Left lung (tissue), 10 donors: ENCODE results near the gene KRT16. TPM values are rescaled to one million over a fixed set of nuclear protein-coding genes. Genes with fewer than 3 reads are reported as not detected.
"Not testable (repeated sequence)": the region's sequence is repeated elsewhere in the genome, so short reads cannot be mapped to it uniquely, and the experiment has no call there.

Source experiments
- ATAC-seq: fragments of 200-7000 bp; cut with Tn5 transposase; one replicate; pipeline ENCODE4 v1.9.1; 2020; ENCODE audit warnings: moderate library complexity
- DNase-seq, 4 donors: peaks; one replicate each; pipeline ENCODE4 v3.0.0-alpha.2; 2013 to 2020
- H3K27ac ChIP-seq, 2 donors: fragments of 200-600 bp; sonication (generic) in 1 of 2; one replicate each; pipeline versions ENCODE4 v1.5.0 to v1.8.0; 2020 to 2021
- H3K27me3 ChIP-seq, 2 donors: fragments of 200-600 bp; sonication (generic) in 1 of 2; one replicate each; pipeline versions ENCODE4 v1.5.0 to v1.8.0; 2020 to 2021
- H3K36me3 ChIP-seq, 2 donors: fragments of 200-600 bp; sonication (generic) in 1 of 2; one replicate each; pipeline versions ENCODE4 v1.5.0 to v1.8.0; 2020 to 2021
- H3K4me1 ChIP-seq, 2 donors: fragments of 200-600 bp; one replicate each; pipeline ENCODE4 v1.8.0; 2021
- H3K4me3 ChIP-seq, 2 donors: fragments of 200-600 bp; sonication (generic) in 1 of 2; one replicate each; pipeline versions ENCODE4 v1.5.0 to v1.8.0; 2020 to 2021; ENCODE audit warnings: mild to moderate bottlenecking in 1 of 2
- H3K9me3 ChIP-seq, 2 donors: fragments of 200-600 bp; sonication (generic) in 1 of 2; one replicate each; pipeline versions ENCODE4 v1.5.0 to v1.8.0; 2020 to 2021
- intact Hi-C, 2 donors: fragments of 100-400 bp; cut with DNase I; formaldehyde crosslinking; loops; one replicate each; pipeline versions ENCODE4 v1.11.2 to v1.14.2; 2022
- polyA plus RNA-seq, 6 donors: library from polyadenylated mRNA; unstranded; fragments of 120-200 nt; gene quantifications; one replicate each; pipeline ENCODE4 v1.2.1, GENCODE V29; 2013; ENCODE audit not compliant: insufficient read length in 6 of 6
- total RNA-seq, 2 donors: library from RNA; stranded (reverse); fragmentation: NEBNext Ultra II Directional; extraction: Animal tissue kit (Norgen Biotek cat#: 25700); gene quantifications; one replicate each; pipeline ENCODE4 v1.2.1, GENCODE V29; 2021
- TF ChIP-seq, protein P1 (sequence below), 2 donors: fragments of 200-600 bp; sonication (generic) in 1 of 2; IDR thresholded peaks; one replicate each; pipeline versions ENCODE4 v1.5.0 to v1.8.0; 2021; ENCODE audit warnings: antibody characterized with exemption in 2 of 2
- donor health status: DM: no; HTN: yes; CAD: no.
- donor health status: DM: no; HTN: no; CAD: no.

Gene KRT16
- total and polyA plus RNA-seq, 8 donors, result 0.65 to 1.0 TPM; not detected in 6

DNA sequence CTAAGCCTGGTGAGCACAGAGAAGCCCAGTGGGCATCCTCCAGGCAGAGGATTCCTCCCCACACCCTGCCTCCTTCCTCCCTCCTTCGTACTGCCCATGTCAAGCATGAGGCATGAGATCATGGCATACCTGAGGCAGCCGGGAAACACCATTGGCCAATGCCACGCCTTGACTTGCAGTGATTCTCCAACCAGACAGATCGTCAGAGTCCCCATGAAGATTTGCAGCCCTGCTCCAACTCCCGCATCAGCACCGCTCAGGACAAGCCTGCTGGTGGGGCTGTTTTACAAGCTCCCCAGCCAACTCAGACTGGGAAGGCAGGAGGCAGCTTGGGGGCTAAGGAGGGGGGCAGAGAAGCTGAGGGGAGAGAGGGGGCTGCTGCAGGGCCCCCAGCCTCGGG lies 2.9 kb upstream of the KRT16 start:
- H3K27me3 ChIP-seq, result peaks cover 0 to 48% of the 10 kb centered on the region in 2 donors
- no peak for ATAC-seq
- peak in 1 of 4 donors; percentile 33 for DNase-seq
- TF ChIP-seq, protein P1, sequence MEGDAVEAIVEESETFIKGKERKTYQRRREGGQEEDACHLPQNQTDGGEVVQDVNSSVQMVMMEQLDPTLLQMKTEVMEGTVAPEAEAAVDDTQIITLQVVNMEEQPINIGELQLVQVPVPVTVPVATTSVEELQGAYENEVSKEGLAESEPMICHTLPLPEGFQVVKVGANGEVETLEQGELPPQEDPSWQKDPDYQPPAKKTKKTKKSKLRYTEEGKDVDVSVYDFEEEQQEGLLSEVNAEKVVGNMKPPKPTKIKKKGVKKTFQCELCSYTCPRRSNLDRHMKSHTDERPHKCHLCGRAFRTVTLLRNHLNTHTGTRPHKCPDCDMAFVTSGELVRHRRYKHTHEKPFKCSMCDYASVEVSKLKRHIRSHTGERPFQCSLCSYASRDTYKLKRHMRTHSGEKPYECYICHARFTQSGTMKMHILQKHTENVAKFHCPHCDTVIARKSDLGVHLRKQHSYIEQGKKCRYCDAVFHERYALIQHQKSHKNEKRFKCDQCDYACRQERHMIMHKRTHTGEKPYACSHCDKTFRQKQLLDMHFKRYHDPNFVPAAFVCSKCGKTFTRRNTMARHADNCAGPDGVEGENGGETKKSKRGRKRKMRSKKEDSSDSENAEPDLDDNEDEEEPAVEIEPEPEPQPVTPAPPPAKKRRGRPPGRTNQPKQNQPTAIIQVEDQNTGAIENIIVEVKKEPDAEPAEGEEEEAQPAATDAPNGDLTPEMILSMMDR (IDR thresholded peaks at IDR 0.05), result no peak
- no peaks in the 10 kb centered on the region for H3K4me1 ChIP-seq
- no peak overlapping the region for H3K27ac ChIP-seq
- H3K9me3 ChIP-seq, result no peaks in the 10 kb centered on the region
- no peaks in the 10 kb centered on the region for H3K36me3 ChIP-seq
- no peak overlapping the region for H3K4me3 ChIP-seq
- intact Hi-C loops, result no loop called here

DNA sequence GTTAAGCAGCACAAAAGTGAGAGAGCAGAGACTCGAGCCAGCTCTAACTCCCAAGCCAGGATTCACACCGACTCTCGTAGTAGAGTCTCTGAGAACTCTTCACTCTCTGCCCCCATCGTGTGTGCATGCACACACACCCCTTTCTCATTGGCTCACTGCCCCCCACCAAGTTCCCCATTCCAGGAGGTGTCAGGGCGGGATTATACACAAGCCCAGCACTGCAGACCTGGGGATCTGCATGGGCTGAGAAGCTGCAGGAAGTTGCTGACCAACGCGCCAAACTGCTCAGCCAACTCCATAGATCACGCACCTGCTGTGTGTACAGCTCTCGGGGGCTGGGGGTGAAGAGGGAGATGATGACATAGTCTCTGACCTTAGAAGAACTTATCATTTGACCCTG lies 2.2 kb upstream of the KRT16 start:
- H3K4me3 ChIP-seq, H3K4me1 ChIP-seq, H3K36me3 ChIP-seq, intact Hi-C loops, H3K9me3 ChIP-seq, ATAC-seq, DNase-seq, H3K27ac ChIP-seq: not testable (repeated sequence)
- H3K27me3 ChIP-seq, result peaks cover 0 to 54% of the 10 kb centered on the region in 2 donors

DNA sequence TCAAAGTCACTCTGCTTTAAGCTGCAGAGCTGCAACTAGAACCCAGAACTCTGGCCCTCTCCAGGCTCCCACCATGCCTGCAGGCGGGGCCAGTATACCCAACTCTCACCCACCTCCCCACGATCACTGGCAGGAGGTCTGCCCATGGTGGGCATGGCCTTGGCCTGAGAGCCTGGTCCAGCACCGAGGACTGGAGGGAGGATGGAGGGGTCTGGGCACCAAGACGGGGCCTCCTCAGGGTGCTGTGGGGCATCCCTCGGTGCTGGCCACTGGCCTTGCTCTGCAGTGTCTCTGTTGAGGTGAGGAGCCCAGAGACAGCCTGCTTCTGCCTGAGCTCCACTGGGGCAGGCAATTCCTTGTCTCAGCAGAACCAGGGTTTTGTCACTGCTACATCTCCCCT lies 1.5 kb upstream of the KRT16 start:
- DNase-seq, result no peak
- Histone ChIP-seq H3K9me3 (no peaks in the 10 kb centered on the region), H3K27me3 (peaks cover 0 to 57% of the 10 kb centered on the region in 2 donors), H3K4me3 (no peak overlapping the region), H3K4me1 (no peaks in the 10 kb centered on the region), H3K27ac (no peak overlapping the region), H3K36me3 (no peaks in the 10 kb centered on the region)
- ATAC-seq, result no peak
- TF ChIP-seq, protein P1 (IDR thresholded peaks at IDR 0.05), result no peak
- intact Hi-C loops, result no loop called here

DNA sequence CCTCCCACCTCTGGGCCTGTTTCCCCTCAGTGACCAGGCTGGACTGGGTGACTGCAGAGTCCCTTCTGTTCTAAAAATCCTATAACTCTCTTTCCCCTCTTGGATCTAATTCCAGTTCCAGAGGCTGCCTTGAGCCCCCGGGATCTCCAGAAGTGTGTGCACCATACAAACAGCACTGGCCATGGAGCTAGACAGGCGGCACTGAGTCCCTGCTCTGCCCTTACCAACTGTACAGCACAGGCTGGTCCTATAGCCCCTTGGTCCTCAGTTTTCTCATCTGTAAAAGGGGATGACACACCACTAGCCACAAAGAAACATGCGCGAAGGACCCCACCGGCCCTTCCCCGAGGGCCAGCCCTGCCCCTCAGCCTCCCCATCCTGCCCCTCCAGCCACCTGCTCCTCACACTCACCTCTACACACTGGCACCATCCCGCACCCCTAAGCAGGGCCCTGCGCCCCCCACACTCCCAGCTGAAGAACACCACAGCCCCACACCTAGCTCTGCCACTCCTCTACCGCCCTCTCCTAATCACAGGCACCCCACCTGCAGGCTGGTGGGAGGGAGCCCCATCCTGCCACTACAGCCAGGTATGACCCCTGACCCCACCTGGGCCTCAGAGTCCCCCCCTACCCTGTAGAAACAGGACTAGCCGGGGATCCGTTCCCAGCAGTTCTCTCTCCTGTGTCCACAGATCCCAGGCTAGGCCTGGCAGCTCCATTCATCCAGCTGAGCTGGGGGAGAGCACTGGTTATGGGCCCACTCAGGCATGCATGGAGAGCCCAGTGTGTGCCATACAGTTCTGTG lies 913 bp upstream of the KRT16 start:
- no peak overlapping the region for H3K4me3 ChIP-seq
- ATAC-seq (no peak), DNase-seq (no peak)
- H3K27me3 ChIP-seq, result peaks cover 0 to 57% of the 10 kb centered on the region in 2 donors
- H3K36me3 ChIP-seq, result no peaks in the 10 kb centered on the region
- TF ChIP-seq, protein P1 (IDR thresholded peaks at IDR 0.05), result no peak
- no peaks in the 10 kb centered on the region for H3K9me3 ChIP-seq
- no peaks in the 10 kb centered on the region for H3K4me1 ChIP-seq
- intact Hi-C loops, result no loop called here
- H3K27ac ChIP-seq, result no peak overlapping the region

DNA sequence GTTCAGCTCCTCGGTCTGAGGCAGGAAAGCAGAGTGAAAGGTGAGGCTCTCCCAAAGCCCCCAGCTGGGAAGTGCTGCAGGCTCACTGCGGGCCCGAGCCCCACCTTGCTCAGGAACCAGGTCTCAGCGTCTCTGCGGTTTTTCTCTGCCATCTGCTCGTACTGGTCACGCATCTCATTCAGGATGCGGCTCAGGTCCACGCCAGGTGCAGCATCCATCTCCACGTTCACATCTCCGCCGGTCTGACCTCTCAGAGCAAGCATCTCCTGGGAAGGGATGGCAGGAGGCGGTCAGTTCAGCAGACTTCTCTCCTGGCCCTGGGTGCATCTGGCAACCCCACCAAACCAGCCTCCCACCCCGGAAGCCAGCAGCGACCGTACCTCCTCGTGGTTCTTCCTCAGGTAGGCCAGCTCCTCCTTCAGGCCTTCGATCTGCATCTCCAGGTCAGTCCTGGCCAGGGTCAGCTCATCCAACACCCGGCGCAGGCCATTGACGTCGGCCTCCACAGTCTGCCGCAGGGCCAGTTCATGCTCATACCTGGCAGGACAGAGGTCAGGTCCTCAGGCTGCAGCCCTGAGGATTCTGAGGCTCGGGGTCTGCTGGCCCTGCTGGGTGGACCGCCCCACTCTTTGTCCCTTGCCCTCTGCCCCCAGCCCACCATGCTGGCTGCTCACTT lies 1.5 kb downstream of the KRT16 start:
- intact Hi-C loops, result no loop called here
- H3K4me1 ChIP-seq, result no peaks in the 10 kb centered on the region
- peaks cover 0 to 45% of the 10 kb centered on the region in 2 donors for H3K27me3 ChIP-seq
- DNase-seq (no peak), ATAC-seq (no peak)
- no peak overlapping the region for H3K4me3 ChIP-seq
- peaks cover 0 to 19% of the 10 kb centered on the region in 2 donors for H3K9me3 ChIP-seq
- H3K36me3 ChIP-seq, result no peaks in the 10 kb centered on the region
- H3K27ac ChIP-seq, result no peak overlapping the region
- TF ChIP-seq, protein P1 (IDR thresholded peaks at IDR 0.05), result no peak

DNA sequence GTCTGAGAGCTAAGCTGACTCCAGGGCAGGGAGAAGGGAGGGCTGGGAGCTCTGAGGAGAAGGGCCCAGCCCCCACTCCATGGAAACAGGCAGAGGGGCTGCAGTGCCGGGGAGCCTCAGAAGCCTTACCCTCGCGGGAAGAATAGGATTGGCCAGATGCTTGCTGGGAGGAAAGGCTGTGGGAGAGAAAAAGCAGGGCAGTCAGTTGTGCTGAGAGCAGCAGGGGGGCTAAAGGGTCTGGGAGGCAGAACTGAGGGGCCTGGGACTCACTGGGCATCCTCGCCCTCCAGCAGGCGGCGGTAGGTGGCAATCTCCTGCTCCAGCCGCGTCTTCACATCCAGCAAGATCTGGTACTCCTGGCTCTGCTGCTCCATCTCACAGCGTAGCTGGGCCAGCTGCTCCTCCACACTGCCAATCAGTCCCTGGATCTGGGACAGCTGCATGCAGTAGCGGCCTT lies 2.5 kb downstream of the KRT16 start:
- H3K4me1 ChIP-seq, H3K4me3 ChIP-seq, intact Hi-C loops, DNase-seq, H3K36me3 ChIP-seq, H3K27ac ChIP-seq, ATAC-seq: not testable (repeated sequence)
- Histone ChIP-seq H3K27me3 (peaks cover 0 to 45% of the 10 kb centered on the region in 2 donors), H3K9me3 (peaks cover 0 to 21% of the 10 kb centered on the region in 2 donors)

DNA sequence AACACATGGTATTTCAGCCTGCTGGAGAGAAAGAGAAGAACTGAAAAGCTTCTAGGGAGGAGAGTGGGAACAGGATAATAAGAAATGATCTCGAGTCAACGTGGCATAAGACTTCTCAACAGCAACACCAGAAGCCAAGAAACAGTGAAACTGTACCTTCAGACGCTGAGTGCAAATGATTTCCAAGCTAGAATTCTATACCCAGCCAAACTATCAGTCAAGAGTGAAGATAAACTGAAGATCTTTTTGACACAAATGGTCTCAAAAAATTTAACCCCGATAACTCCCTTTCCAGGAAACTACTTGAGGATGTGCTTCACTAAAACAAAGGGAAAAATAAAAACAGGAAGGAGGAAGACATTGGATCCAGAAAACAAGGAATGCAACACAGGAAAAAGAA lies 5.6 kb downstream of the KRT16 start:
- H3K27ac ChIP-seq, H3K4me3 ChIP-seq, H3K4me1 ChIP-seq, intact Hi-C loops, H3K36me3 ChIP-seq, DNase-seq, ATAC-seq: not testable (repeated sequence)
- peaks cover 0 to 42% of the 10 kb centered on the region in 2 donors for H3K27me3 ChIP-seq
- peaks cover 0 to 21% of the 10 kb centered on the region in 2 donors for H3K9me3 ChIP-seq
